Spinal cord (tissue), 10 donors: ENCODE results near the gene ARAP2. TPM values are rescaled to one million over a fixed set of nuclear protein-coding genes. Genes with fewer than 3 reads are reported as not detected.

Experiments
- DNase-seq, 6 donors: peaks; one replicate each; pipeline versions ENCODE4 v3.0.0 to v3.0.0-alpha.2; 2013 to 2015; ENCODE audit warnings: low spot score in 6 of 6, low read depth in 4 of 6
- H3K27ac ChIP-seq: one replicate; pipeline ENCODE4 v1.5.1; 2013; ENCODE audit warnings: low read depth, low read length, control low read depth
- H3K27me3 ChIP-seq: one replicate; pipeline ENCODE4 v1.6.1; 2013; ENCODE audit warnings: low read length; ENCODE audit not compliant: control insufficient read depth, insufficient read depth
- H3K36me3 ChIP-seq: one replicate; pipeline ENCODE4 v1.6.1; 2013; ENCODE audit warnings: low read length; ENCODE audit not compliant: control insufficient read depth, insufficient read depth
- H3K4me1 ChIP-seq: one replicate; pipeline ENCODE4 v1.6.1; 2013; ENCODE audit warnings: low read length; ENCODE audit not compliant: control insufficient read depth, insufficient read depth
- H3K4me3 ChIP-seq: one replicate; pipeline ENCODE4 v1.5.1; 2013; ENCODE audit warnings: low read depth, low read length, control low read depth
- H3K9me3 ChIP-seq: one replicate; pipeline ENCODE4 v1.6.1; 2013; ENCODE audit warnings: low read length; ENCODE audit not compliant: control insufficient read depth, insufficient read depth
- WGBS: methylation state at CpG from one replicate; pipeline ENCODE4 v1.1.5; 2013; ENCODE audit warnings: missing lambda C conversion rate; ENCODE audit not compliant: insufficient coverage; 5-methylcytosine and 5-hydroxymethylcytosine counted together
- polyA plus RNA-seq, 2 donors: library from polyadenylated mRNA; unstranded; fragments of 120-200 nt; gene quantifications; one replicate each; pipeline ENCODE4 v1.2.1, GENCODE V29; 2013; ENCODE audit not compliant: insufficient read length in 2 of 2
- total RNA-seq, 2 donors: library from RNA; depleted of rRNA in 1 of 2; stranded (reverse); fragments of 120-200 nt in 1 of 2; fragments of >200 nt in 1 of 2; gene quantifications; one replicate each; pipeline versions ENCODE4 v1.2.3 to v1.2.4, GENCODE V29; 2013 to 2014
- donor health status: healthy.

ARAP2 gene
- total and polyA plus RNA-seq, 4 donors: 15.9 to 95.8 (median 25.5) TPM

DNA sequence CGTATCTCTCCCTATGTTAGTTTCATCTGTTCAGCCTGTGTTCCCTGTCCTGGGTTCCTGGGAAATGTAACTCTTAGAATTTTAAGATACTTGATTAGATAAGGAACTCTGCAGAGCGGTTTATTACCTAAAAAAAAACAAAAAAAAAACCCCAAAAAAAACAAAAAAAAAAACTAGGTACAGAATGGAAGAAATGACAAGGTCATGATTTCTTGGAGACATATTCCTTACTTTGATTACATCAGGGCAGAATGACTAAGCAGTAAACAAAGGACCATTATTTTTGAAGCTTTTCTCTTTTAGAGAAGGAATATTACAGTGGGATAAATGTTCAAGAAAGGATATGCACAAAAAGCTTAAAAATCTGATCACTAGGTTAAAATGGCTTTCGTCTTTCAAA lies 171.8 kb downstream of the ARAP2 start:
- H3K9me3 ChIP-seq: no peaks in the 10 kb centered on the region
- H3K4me3 ChIP-seq: no peak overlapping the region
- no peaks in the 10 kb centered on the region for H3K36me3 ChIP-seq
- no peaks in the 10 kb centered on the region for H3K27me3 ChIP-seq
- H3K4me1 ChIP-seq: no peaks in the 10 kb centered on the region
- WGBS: no CpG with 5 or more reads among the region's 3 CpGs
- H3K27ac ChIP-seq: no peak overlapping the region
- DNase-seq: no peak

- Histone ChIP-seq H3K4me3 (no peak overlapping the region), H3K9me3 (no peaks in the 10 kb centered on the region), H3K36me3 (peaks cover 11% of the 10 kb centered on the region), H3K4me1 (no peaks in the 10 kb centered on the region), H3K27me3 (no peaks in the 10 kb centered on the region), H3K27ac (no peak overlapping the region)
- no peak for DNase-seq
- WGBS: no CpG with 5 or more reads among the region's 2 CpGs
Measured at GRCh38 chr4:36067116-36067515, 177.2 kb downstream of the ARAP2 start.

GRCh38 chr4:36065274-36065871 lies 178.9 kb downstream of the ARAP2 start:
- DNase-seq: no peak
- no peaks in the 10 kb centered on the region for H3K4me1 ChIP-seq
- no peaks in the 10 kb centered on the region for H3K27me3 ChIP-seq
- no peaks in the 10 kb centered on the region for H3K9me3 ChIP-seq
- WGBS: no CpG with 5 or more reads among the region's 1 CpG
- H3K36me3 ChIP-seq: peaks cover 11% of the 10 kb centered on the region
- no peak overlapping the region for H3K4me3 ChIP-seq
- no peak overlapping the region for H3K27ac ChIP-seq

DNA sequence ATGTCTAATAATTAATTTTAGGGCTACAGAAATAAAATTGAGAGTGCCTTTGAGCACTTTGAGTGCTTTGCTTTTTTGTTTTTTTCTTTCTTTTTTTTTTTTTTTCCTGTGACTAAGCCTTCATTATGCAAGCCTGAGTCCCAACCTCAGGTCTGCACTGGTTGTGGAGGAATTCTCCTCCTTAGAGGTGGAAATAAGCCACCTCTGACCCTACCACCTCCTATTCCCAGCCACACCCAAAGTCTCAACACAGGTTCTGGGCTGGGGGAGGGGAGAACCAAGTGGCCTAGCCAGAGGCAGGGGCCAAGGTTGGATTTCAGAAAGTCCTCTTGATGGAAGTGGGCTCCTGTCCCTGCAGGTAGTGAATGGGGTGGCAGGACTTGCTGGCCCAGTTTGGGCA lies 180.2 kb downstream of the ARAP2 start:
- H3K36me3 ChIP-seq: peaks cover 11% of the 10 kb centered on the region
- no peak overlapping the region for H3K4me3 ChIP-seq
- H3K9me3 ChIP-seq: no peaks in the 10 kb centered on the region
- H3K27ac ChIP-seq: no peak overlapping the region
- H3K4me1 ChIP-seq: no peaks in the 10 kb centered on the region
- DNase-seq: no peak
- H3K27me3 ChIP-seq: no peaks in the 10 kb centered on the region

DNA sequence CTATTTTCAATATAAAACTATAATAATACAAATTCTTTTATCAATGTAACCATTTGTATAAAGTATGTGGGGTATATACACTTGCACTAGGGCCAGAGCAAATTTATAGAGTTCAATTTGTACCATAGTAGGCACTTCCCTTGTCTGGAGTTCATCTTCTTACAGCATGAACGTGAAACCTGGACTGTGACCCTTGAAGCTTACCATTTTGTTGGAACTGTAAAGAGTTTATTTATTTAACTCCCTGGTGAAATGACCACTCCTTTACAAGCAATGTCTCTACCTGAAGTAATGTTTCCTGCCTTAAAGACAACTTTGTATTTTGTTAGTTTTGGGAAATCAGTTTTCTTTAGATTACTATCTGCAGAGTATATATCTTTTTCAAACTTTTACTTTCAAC lies 188.2 kb downstream of the ARAP2 start:
- no peak overlapping the region for H3K27ac ChIP-seq
- no peak for DNase-seq

GRCh38 chr4:36054694-36055422 lies 189.5 kb downstream of the ARAP2 start:
- no peak overlapping the region for H3K4me3 ChIP-seq
- WGBS: no CpG with 5 or more reads among the region's 5 CpGs
- peak in 2 of 6 donors; percentile 48 to 54 for DNase-seq
- H3K36me3 ChIP-seq: no peaks in the 10 kb centered on the region
- H3K27me3 ChIP-seq: no peaks in the 10 kb centered on the region
- H3K4me1 ChIP-seq: no peaks in the 10 kb centered on the region
- no peaks in the 10 kb centered on the region for H3K9me3 ChIP-seq
- no peak overlapping the region for H3K27ac ChIP-seq

More for the DNA sequence above, 188.2 kb downstream of the ARAP2 start:
- no peaks in the 10 kb centered on the region for H3K27me3 ChIP-seq
- no peaks in the 10 kb centered on the region for H3K4me1 ChIP-seq
- H3K4me3 ChIP-seq: no peak overlapping the region
- H3K36me3 ChIP-seq: no peaks in the 10 kb centered on the region
- H3K9me3 ChIP-seq: no peaks in the 10 kb centered on the region
- 100% methylated on average over 1 of the region's 1 CpG for WGBS

DNA sequence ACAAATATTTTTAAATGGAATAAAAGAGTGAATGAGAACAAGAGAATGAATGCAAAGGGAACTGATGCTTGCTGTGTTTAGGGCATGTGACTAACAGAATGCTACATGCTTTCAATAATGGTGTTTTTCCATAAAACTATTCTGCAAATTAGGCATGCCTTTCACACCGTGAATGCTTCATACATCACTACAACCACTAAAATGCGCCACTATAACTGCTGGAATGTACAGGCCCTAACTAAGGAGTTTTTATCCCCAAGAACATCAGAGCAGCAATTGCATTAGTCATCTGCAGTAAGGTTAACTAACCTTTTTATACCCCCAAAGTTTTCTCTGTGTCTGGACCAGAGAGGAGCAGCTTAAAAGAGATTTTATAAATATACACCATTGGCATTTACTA lies 190.4 kb downstream of the ARAP2 start:
- Histone ChIP-seq H3K36me3 (no peaks in the 10 kb centered on the region), H3K27me3 (no peaks in the 10 kb centered on the region), H3K4me3 (no peak overlapping the region), H3K27ac (no peak overlapping the region), H3K4me1 (no peaks in the 10 kb centered on the region), H3K9me3 (no peaks in the 10 kb centered on the region)
- WGBS: 80% methylated on average over 1 of the region's 2 CpGs
- no peak for DNase-seq

- no CpG with 5 or more reads among the region's 4 CpGs for WGBS
- H3K27me3 ChIP-seq: no peaks in the 10 kb centered on the region
- no peak overlapping the region for H3K27ac ChIP-seq
- H3K9me3 ChIP-seq: no peaks in the 10 kb centered on the region
- DNase-seq: no peak
- H3K4me3 ChIP-seq: no peak overlapping the region
- no peaks in the 10 kb centered on the region for H3K4me1 ChIP-seq
- H3K36me3 ChIP-seq: no peaks in the 10 kb centered on the region
Measured at GRCh38 chr4:36051634-36052033, 192.7 kb downstream of the ARAP2 start.

DNA sequence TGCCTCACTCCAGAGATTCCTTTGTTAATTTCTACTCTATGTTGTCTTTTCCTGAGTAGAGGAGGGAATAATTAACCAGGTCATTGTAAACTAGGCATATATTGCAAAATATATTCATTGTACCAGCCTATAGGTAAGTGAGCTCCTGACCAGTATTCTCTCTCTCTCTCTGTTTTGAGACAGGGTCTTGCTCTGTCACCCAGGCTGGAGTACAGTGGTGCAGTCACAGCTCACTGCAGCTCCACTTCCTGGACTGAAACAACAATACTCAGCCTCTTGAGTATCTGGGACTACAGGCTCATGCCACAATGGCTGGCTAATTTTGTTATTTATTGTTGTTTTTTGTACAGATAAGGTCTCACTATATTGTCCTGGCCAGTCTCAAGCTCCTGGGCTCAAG lies 198.3 kb downstream of the ARAP2 start:
- Histone ChIP-seq H3K36me3 (no peaks in the 10 kb centered on the region), H3K27ac (no peak overlapping the region), H3K4me3 (no peak overlapping the region), H3K4me1 (no peaks in the 10 kb centered on the region), H3K27me3 (no peaks in the 10 kb centered on the region), H3K9me3 (no peaks in the 10 kb centered on the region)
- DNase-seq: no peak

DNA sequence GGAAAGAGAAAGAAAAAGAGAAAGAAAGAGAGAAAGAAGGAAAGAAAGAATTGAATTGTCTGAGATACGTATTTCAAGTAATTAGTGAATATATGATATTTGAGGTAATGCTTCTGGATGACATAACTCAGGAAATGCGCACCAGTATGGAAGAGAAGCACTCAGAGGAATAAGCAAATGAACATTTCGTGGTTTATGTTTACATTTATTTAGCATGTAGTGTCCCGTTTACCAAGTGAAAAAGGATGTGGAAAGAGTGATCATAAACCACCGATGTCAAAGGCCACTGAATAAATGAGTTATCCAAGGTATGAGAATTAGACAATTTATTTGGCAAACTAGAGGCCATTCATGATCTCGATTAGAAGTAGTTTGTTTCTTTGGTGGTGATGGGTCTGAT lies 200.4 kb downstream of the ARAP2 start:
- H3K27ac ChIP-seq: no peak overlapping the region
- WGBS: 97% methylated on average over 6 of the region's 6 CpGs

More for the DNA sequence above, 200.4 kb downstream of the ARAP2 start:
- Histone ChIP-seq H3K4me3 (no peak overlapping the region), H3K4me1 (no peaks in the 10 kb centered on the region), H3K27me3 (no peaks in the 10 kb centered on the region), H3K36me3 (no peaks in the 10 kb centered on the region), H3K9me3 (no peaks in the 10 kb centered on the region)
- DNase-seq: no peak
